WTC11 (cell line): ENCODE measurements around the gene FUT6. TPM values are rescaled to one million over a fixed set of nuclear protein-coding genes. Genes with fewer than 3 reads are reported as not detected.
"Not testable (repeated sequence)": the region's sequence is repeated elsewhere in the genome, so short reads cannot be mapped to it uniquely, and the experiment has no call there.

ENCODE experiments used
- ATAC-seq: fragments of 200-7000 bp; cut with Tn5 transposase; 2 replicates; pipeline ENCODE4 v1.10.0; 2021; ENCODE audit warnings: mild to moderate bottlenecking, moderate library complexity
- CTCF ChIA-PET: fragments of 300-600 bp; sonication (Branson Sonifier 250); formaldehyde crosslinking; loops from one replicate; lab custom pipeline; 2021; ENCODE audit warnings: antibody characterized with exemption; lab: Charles Lee
- POLR2A ChIA-PET: fragments of 350-600 bp; sonication (Branson Sonifier 250); formaldehyde crosslinking; loops from one replicate; lab custom pipeline; 2021; ENCODE audit warnings: antibody characterized with exemption; lab: Charles Lee
- DNase-seq: peaks from one replicate; pipeline ENCODE4 v3.0.0; 2021; ENCODE audit warnings: low spot score
- H3K27ac Mint-ChIP-seq: 2 replicates; pipeline ENCODE4 v1.8.0; 2021; ENCODE audit warnings: mixed read lengths
- H3K27me3 Mint-ChIP-seq: 2 replicates; pipeline ENCODE4 v1.8.0; 2021; ENCODE audit warnings: low read depth, mild to moderate bottlenecking, moderate library complexity, mixed read lengths
- H3K36me3 Mint-ChIP-seq: 2 replicates; pipeline ENCODE4 v1.8.0; 2021; ENCODE audit warnings: mixed read lengths
- H3K4me1 Mint-ChIP-seq: 2 replicates; pipeline ENCODE4 v1.8.0; 2022; ENCODE audit warnings: mixed read lengths
- H3K4me3 Mint-ChIP-seq: 2 replicates; pipeline ENCODE4 v1.8.0; 2021; ENCODE audit warnings: mild to moderate bottlenecking, moderate library complexity, mixed read lengths
- H3K9me3 Mint-ChIP-seq: 2 replicates; pipeline ENCODE4 v1.8.0; 2021; ENCODE audit warnings: mixed read lengths
- OVOL2 ChIP-seq: fragments of 250-450 bp; sonication (Bioruptor Pico); IDR thresholded peaks from 2 replicates; pipeline ENCODE4 v1.9.0; 2021; ENCODE audit warnings: mild to moderate bottlenecking, borderline replicate concordance
- PRRX2 ChIP-seq: fragments of 250-450 bp; sonication (Bioruptor Pico); IDR thresholded peaks from 2 replicates; pipeline ENCODE4 v1.8.0; 2021; ENCODE audit warnings: mild to moderate bottlenecking
- SOX15 ChIP-seq: fragments of 250-450 bp; sonication (Bioruptor Pico); IDR thresholded peaks from 2 replicates; pipeline ENCODE4 v1.9.0; 2021; ENCODE audit warnings: mild to moderate bottlenecking
- ZBTB21 ChIP-seq: sonication (generic); formaldehyde crosslinking; IDR thresholded peaks from 2 replicates; pipeline ENCODE4 v1.8.1; 2023; ENCODE audit warnings: mild to moderate bottlenecking, missing genetic modification reagents, borderline replicate concordance
- ZBTB43 ChIP-seq: sonication (generic); formaldehyde crosslinking; IDR thresholded peaks from 2 replicates; pipeline ENCODE4 v1.8.1; 2023; ENCODE audit warnings: mild to moderate bottlenecking, missing genetic modification reagents
- ZNF121 ChIP-seq: sonication (generic); formaldehyde crosslinking; IDR thresholded peaks from 2 replicates; pipeline ENCODE4 v1.8.0; 2023; ENCODE audit warnings: missing genetic modification reagents
- ZNF138 ChIP-seq: sonication (generic); formaldehyde crosslinking; conservative IDR thresholded peaks from 2 replicates; pipeline ENCODE4 v1.8.1; 2022; ENCODE audit warnings: mild to moderate bottlenecking, moderate library complexity, missing genetic modification reagents
- ZNF425 ChIP-seq: fragments of 250-450 bp; sonication (Bioruptor Pico); conservative IDR thresholded peaks from 2 replicates; pipeline ENCODE4 v1.9.0; 2021; ENCODE audit warnings: mild to moderate bottlenecking
- total RNA-seq: library from RNA; stranded (reverse); gene quantifications from 3 replicates; pipeline ENCODE4 v1.2.3, GENCODE V29; 2021
- TF ChIP-seq, protein P1 (sequence below): sonication (generic); formaldehyde crosslinking; IDR thresholded peaks from 2 replicates; pipeline ENCODE4 v1.8.0; 2022; ENCODE audit warnings: mild to moderate bottlenecking, missing genetic modification reagents
- TF ChIP-seq, protein P2 (sequence below): sonication (generic); formaldehyde crosslinking; IDR thresholded peaks from 2 replicates; pipeline ENCODE4 v1.8.0; 2023; ENCODE audit warnings: missing genetic modification reagents

FUT6 gene
- total RNA-seq, 1 experiment from 2014 or later: not detected

GRCh38 chr19:5782322-5782721, 57.2 kb downstream of the FUT6 start (continued):
- TF ChIP-seq, protein P1, sequence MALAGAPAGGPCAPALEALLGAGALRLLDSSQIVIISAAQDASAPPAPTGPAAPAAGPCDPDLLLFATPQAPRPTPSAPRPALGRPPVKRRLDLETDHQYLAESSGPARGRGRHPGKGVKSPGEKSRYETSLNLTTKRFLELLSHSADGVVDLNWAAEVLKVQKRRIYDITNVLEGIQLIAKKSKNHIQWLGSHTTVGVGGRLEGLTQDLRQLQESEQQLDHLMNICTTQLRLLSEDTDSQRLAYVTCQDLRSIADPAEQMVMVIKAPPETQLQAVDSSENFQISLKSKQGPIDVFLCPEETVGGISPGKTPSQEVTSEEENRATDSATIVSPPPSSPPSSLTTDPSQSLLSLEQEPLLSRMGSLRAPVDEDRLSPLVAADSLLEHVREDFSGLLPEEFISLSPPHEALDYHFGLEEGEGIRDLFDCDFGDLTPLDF (CRISPR knock-in tag): no peak
- TF ChIP-seq ZBTB21 (CRISPR knock-in tag) (no peak), PRRX2 (CRISPR knock-in tag) (no peak), OVOL2 (CRISPR knock-in tag) (no peak), SOX15 (no peak), ZNF121 (no peak), ZBTB43 (CRISPR knock-in tag) (no peak), ZNF138 (CRISPR knock-in tag) (no peak), ZNF425 (CRISPR knock-in tag) (no peak)
- TF ChIP-seq, protein P2, sequence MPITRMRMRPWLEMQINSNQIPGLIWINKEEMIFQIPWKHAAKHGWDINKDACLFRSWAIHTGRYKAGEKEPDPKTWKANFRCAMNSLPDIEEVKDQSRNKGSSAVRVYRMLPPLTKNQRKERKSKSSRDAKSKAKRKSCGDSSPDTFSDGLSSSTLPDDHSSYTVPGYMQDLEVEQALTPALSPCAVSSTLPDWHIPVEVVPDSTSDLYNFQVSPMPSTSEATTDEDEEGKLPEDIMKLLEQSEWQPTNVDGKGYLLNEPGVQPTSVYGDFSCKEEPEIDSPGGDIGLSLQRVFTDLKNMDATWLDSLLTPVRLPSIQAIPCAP: no peak

- H3K36me3 Mint-ChIP-seq, H3K9me3 Mint-ChIP-seq, H3K4me3 Mint-ChIP-seq, H3K4me1 Mint-ChIP-seq, H3K27ac Mint-ChIP-seq, ATAC-seq, POLR2A ChIA-PET, H3K27me3 Mint-ChIP-seq, DNase-seq: not testable (repeated sequence)
- CTCF ChIA-PET: interaction anchor here (4.5 kb wide), 1 partner anchor 23 kb away, joined by 16 read pairs; no protein-coding TSS in a partner anchor
Measured at GRCh38 chr19:5780916-5781315, 58.6 kb downstream of the FUT6 start.

Other genes with a start within 250 kb of the FUT6 start
- gene SAFB2, start 216.9 kb downstream of the FUT6 start, total RNA-seq: 70.0 to 100 TPM (median 77.8 TPM) in 3 replicates
- 106 to 141 TPM (median 110 TPM) in 3 replicates for gene SAFB, start 216.6 kb downstream of the FUT6 start, total RNA-seq
- 30.0 to 32.8 TPM (median 32.5 TPM) in 3 replicates for gene MICOS13, start 159.2 kb downstream of the FUT6 start, total RNA-seq
- 11.8 to 19.1 TPM (median 15.5 TPM) in 3 replicates for gene HSD11B1L, start 158.7 kb downstream of the FUT6 start, total RNA-seq
- 1,080 to 1,240 TPM (median 1,178 TPM) in 3 replicates for gene RPL36, start 149.4 kb downstream of the FUT6 start, total RNA-seq
- 171 to 186 TPM (median 180 TPM) in 3 replicates for gene LONP1, start 119.6 kb downstream of the FUT6 start, total RNA-seq
- 0.50 TPM in 1 of 3 replicates, not detected in the others for gene CATSPERD, start 119.1 kb downstream of the FUT6 start, total RNA-seq
- gene PRR22, start 55.0 kb downstream of the FUT6 start, total RNA-seq: 2.6 to 3.3 TPM (median 3.0 TPM) in 3 replicates
- gene DUS3L, start 48.5 kb downstream of the FUT6 start, total RNA-seq: 30.6 to 39.3 TPM (median 34.6 TPM) in 3 replicates
- gene NRTN, start 34.6 kb downstream of the FUT6 start, total RNA-seq: 4.7 to 6.1 TPM (median 4.9 TPM) in 3 replicates
- gene FUT3, start 11.7 kb upstream of the FUT6 start, total RNA-seq: 0.23 to 0.62 TPM (median 0.48 TPM) in 3 replicates
- 0.16 to 0.23 TPM (median 0.17 TPM) in 3 replicates for gene FUT5, start 30.8 kb upstream of the FUT6 start, total RNA-seq
- gene NDUFA11, start 64.1 kb upstream of the FUT6 start, total RNA-seq: 260 to 261 TPM (median 260 TPM) in 3 replicates
- gene VMAC, start 65.2 kb upstream of the FUT6 start, total RNA-seq: 2.5 to 3.3 TPM (median 3.3 TPM) in 3 replicates
- 4.6 to 5.8 TPM (median 5.3 TPM) in 3 replicates for gene CAPS, start 74.6 kb upstream of the FUT6 start, total RNA-seq
- 74.5 to 76.3 TPM (median 75.6 TPM) in 3 replicates for gene RANBP3, start 138.4 kb upstream of the FUT6 start, total RNA-seq